HPDE6-E6E7 (cell line): ENCODE data around the gene VWC2L.

Experiments
- DNase-seq: peaks from one replicate; pipeline ENCODE4 v3.0.0; 2011; ENCODE audit warnings: missing footprints; ENCODE audit errors: extremely low spot score

The VWC2L gene

DNA sequence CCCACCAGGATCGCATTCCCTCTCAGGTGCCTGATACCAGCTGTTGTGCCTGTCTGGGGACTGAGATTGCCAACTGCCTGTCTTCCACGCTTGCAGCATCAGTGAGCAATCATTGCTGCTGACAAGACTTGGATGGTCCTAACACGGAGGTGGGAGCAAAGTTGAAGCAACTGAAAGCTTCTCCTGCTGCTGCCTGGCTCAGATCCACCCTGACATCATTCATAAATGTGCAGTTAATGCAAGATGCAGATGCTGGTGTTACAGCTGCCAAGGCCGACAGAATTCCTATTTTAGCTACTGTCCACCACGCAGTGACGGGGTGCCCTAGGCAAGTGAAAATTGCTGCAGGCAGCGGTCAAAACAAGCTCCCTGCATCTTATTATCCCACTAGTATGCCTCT lies 131.4 kb downstream of the VWC2L start:
- DNase-seq: no peak

DNA sequence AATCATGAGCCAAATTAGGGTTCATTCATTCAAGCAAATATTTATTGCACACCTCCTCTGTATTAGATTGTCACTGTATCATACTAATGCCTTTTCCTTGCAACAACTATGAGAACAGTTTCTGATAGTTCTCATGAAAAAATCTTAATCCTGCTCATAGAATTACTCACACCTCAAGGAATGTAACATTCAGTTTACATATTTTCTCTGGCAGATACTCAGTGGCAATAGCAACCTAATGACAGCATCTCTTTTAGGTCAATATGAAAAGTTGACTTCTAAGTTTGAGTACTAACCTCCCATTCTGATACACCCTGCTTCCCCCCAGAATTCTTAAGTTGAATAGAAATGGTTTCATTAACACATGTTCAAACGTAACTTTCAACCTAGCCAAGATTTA lies 132.0 kb downstream of the VWC2L start:
- no peak for DNase-seq

DNA sequence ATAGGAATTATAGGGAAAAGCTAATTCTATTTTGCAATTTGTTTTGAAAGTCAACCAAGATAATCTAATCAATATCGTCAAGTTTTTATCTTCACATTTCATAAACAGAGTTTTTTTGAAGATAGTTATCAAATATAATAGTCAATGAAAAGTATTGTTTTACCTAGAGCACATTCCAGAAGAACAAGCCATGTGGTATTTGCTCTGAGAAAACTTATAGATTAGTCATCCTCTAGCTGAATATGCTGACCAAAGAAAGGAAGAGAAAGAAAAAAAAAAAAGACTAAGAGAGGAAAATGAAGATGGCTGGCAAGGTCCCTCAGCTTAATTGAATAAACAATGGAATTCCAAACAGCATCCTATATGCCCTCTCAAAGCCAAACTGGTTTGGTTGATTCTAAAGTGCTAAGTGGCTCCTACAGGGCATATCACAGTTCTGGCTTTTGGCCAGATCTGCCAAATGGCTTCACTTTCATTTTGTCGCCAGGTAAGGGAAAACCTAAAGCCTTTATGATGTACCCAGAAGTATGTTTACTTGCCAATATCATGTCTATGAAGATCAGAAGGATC lies 132.6 kb downstream of the VWC2L start:
- DNase-seq: peak; percentile 37

DNA sequence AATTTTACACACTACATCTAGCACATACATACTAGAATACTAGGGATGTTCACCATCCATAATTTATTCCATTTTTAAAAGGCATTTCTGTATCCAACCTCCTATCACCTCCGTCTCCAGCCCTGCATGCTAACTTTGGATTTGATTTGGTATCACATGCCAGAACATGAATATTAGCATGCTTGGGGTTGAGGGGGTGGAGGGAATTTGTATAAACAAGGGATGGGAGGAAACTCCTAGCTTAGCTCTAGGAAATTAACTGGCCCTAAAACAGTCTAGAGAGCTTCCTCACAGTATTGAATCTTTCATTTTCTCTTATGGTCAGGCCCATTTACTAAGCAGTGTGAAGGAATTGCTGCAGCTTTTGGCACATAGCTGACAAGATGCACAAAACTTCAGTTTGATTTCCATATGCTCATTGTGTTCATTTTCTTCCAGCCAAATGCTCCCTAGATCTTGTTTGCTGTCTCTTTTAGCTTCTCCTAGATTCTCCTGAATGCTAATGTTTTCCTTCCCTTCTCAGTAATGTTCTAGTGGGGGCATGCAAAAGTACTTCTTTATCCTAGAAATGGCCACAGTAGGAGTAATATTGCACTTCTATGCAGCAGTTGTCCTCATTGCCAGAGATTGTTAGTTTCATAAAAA lies 135.2 kb downstream of the VWC2L start:
- no peak for DNase-seq

DNA sequence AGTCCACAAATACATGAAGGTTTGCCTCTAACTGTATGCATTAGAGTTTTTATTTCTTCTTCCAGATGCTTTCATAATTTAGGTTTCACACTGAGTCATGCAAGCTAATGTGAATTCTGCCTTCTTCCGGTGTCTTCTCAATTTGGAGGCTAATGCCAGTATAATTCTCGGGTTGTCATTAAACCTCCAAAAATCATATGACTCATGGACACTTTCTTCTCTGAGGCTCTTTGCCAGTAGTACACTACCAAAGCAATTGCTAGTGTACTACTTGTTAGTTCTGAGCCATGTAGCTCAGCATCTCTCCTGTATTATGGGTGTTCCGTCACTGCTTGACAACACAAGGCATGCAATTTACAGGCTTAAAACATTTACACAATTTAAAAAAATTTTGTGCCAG lies 137.1 kb downstream of the VWC2L start:
- no peak for DNase-seq

DNA sequence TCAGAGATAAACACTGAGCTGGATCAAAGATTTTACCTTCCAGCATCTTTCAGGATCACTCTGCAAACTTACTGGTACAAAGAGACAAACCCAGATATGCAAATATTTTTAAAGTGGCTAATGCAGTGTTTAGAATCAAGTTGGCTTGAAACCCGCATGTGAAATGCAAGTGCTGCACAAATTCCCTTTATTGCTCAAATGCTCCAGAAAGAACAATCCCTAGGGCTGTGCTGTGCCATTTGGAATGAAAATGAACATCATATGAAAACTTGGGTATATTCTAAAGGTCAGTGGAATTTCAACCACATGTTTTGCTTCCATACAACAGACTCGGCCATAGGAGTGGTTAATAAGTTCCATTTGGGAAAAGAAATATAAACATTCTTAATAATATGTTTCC lies 139.1 kb downstream of the VWC2L start:
- no peak for DNase-seq

DNA sequence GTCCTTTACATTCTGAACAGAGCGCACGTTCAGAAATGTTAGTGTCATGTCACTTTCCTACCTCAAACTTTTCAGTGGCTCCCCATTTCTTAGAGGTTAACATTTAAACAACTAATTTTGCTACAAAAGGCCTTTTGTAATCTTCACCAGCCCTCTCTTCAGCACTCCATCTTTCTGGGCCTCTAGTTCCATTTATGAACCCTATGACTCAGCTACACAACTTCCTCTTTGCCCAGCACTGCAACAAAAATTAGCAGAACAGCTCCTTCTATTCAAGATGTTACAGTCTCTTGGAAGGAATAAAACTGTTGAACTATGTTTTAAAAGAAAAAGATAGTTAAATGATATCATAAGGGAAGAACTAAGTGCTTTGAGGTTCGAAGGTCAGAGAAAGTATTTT lies 139.9 kb downstream of the VWC2L start:
- no peak for DNase-seq

DNA sequence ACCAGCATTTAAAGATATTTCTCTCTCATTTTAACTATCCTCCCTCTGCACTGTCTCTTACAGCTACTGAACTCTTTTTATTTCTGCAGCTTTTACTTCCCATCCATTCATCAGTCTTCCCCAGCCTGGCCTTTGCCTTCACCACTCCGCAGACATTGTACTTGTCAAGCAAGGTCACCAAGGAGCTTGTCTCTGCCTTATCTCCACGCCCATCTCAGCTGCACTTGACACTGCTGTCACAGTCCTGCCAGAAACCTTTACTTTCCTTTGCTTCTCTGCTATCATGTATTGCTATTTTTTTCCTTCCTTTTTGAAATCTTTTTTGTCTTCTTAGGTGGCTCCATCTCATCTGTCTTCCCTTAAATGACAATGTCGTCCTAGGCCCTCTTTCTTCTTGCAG lies 147.0 kb downstream of the VWC2L start:
- DNase-seq: no peak

DNA sequence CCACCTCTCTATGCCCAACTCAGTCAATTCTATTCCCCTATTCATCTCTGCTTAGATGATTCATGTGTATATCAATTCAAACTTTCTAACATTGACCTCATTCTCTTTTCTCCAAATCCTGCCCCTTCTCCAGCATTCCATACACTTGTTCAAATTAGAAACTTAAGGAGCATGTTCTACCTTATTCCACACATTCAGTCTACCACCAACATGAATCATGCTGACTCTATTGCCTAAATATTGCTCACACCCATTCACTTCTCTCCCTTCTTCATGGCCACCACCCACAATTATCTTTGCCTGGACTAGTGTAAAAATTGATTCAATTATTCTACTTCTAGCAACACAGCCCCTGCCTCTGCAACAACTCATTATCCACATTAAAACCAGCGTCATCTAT lies 147.5 kb downstream of the VWC2L start:
- DNase-seq: no peak

DNA sequence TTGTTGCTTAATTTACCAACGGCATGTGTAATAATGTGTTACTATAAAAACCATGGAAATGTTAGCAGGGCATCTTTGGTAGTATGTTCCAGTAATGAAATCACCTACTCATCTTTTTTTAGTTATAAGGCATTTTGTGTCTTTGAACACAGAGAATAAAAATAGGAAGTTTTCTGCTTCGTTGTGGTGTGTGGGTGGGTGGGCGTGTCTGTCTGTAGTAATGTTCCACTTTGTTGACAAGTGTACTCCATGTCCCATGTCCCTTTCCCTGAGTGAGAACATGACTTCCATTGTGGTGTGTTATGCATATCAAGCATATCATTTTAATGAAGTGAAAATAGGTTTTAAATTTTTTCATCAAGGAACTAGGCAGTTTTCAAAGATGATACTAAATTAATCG lies 149.3 kb downstream of the VWC2L start:
- DNase-seq: no peak

DNA sequence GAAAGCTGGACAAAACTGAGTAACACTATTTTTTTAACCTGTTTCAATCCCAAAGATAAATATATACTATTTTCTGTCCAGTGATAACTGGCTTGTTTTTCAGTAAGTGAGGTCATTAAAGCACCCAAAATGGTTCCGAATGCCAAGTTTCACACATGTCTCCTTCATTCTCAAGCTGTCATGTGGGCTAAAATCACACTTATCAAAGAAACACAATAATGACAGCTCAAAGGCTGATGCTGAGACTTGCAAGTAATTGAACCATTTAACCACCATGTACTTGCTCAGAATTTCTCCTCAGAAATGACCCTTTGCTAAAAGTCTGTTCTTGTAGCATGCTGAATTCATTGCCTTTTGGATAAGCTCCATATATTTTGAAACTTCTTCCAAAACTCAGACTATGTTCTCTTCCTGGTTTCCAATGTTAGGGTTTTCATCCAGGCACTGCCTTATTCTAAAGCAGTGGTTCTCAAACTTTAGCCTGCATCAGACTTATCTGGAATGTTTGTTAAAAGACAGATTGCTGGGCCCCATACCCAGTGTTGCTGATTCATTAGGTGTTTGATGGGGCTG lies 149.8 kb downstream of the VWC2L start:
- no peak for DNase-seq

DNA sequence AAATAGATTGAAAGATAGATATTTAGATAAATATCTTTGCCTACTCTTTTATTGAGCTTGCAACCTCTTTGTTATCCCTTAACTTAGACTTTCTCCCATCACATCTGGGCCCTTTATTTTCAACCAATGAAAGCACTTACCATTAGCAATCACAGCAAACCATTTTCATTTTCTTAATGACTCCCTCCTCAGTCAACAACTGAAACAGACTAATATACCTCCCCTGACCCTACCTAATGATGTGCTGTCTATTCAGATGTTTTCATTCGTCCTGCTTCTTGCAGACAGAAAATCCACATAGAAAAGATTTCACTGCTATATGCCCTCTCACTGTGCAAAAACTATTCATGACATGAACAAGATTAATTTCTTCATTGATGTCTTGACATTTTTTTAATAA lies 154.4 kb downstream of the VWC2L start:
- no peak for DNase-seq

DNA sequence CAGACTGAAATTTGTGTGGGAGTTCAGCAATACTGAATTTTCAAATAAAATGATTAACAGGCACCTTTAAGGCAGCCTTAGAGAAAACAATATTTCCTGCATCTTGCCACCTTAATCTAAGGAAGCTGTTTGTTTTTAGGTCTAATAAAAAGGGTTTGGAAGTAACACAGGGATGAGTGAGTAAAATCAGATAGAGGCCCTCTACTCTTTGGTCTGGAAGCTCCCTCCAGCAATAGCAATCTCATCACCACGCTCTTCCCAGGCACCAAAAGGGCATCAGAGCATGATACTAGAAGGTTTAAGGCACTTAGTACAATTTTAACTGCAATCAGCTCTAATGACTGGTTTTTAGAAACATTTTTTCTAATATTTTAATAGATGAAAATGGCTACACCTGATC lies 155.6 kb downstream of the VWC2L start:
- DNase-seq: no peak

DNA sequence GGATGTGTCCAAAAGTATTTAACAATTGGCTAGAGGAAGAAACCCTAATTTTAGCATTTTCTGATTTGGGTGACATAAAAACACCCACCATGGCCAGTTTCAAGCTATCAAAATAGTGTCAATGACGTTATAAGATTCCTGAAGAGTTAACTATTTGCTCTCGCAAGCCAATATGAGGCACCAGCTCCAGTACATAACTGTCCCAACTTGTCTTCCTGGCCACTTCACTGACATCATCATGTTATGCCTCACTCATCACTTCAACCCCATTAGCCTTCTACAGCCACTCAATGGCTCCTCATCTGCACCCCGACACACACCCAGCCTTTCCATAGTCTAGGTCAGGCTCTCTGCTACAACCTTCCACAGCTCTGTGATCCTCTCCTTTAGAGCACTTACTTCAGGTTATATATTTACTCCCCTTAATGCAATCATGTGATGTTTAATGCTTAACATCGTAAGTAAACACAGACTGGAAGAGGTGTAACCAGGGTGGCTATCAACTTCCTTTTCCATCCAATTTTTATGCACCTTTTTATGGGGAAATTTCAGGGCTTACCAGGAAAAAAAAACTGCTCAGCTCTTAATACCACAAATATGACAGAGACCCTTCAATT lies 158.7 kb downstream of the VWC2L start:
- DNase-seq: no peak

DNA sequence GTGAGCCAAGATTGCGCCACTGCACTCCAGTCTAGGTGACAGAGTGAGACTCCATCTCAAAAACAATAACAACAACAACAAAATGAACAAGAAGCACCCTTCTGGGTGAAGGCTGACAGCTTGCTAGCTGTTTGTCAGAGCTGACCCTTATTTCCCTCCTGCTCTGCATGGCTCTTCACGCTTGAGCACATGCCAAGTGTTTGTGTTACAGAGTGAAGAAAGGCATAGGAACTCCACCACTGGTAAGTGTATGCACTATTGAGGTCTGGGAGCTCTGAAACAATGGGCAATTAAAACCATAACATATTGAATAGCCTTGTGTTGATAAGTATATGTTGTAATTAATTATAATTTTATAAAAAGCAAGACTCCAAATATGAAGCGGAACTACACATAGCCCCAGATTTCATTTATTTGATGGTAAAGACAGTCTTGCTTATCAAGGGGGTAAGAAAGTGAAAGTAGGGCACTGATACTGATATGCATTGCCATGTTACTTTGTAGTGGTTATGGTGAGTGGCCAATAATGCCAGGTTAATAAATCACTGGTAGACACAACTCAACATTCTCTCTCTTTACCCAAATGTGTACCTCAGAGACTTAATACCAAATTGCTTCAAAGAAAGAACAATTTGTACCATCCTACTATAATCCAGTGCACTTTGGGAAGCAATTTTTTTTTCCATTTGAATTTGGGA lies 163.4 kb downstream of the VWC2L start:
- no peak for DNase-seq

DNA sequence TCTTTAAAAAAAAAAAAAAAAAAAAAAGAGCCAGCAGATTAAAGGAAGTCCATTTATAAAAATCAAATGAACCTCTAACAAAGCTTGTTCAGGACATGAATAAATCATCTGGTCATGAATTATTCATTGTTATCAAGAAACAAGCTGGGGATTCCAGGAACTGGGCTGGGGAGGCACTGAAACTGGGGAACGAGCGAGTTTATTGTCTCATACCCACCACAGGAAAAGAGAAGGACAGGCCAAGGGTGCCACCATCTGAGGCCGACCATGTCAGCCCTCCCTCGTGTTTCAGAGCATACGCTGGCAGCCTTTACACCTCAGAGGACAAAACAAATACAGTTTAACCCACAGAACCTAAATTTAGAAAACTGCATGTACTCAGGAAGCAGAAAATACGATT lies 164.2 kb downstream of the VWC2L start:
- DNase-seq: no peak

DNA sequence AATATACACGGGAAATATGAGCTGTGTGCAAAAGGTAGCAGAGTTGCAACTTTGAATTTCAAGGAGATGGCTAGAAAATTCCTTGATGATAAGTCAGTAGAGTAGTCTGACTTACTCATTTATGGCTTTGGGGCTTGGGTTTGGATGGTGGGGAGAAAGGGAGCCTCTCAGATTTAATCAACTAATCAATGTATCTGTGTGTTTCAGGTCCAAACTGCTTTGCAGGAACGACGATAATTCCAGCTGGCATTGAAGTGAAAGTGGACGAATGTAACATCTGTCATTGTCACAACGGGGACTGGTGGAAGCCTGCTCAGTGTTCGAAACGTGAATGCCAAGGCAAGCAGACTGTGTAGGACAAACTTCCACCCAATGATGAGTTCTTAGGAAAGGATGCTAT lies 164.6 kb downstream of the VWC2L start:
- no peak for DNase-seq

DNA sequence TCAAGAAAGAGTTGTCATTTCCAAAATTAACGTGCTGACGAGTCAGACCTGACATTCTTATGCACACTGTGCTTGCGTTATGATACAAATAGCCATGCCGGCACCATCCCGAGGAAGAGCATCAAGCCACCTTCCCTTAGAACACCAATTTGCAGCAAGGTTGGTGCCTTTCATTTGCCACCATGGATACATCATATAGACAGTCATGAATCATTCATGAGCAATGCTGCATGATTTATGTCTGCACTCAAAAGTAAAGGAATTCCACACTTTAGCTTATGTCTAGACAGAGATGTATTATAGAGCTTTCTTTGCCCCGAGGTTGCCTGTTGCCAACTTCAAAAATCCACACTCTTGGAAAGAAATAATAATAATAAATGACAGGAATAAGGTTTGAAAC lies 166.9 kb downstream of the VWC2L start:
- no peak for DNase-seq

DNA sequence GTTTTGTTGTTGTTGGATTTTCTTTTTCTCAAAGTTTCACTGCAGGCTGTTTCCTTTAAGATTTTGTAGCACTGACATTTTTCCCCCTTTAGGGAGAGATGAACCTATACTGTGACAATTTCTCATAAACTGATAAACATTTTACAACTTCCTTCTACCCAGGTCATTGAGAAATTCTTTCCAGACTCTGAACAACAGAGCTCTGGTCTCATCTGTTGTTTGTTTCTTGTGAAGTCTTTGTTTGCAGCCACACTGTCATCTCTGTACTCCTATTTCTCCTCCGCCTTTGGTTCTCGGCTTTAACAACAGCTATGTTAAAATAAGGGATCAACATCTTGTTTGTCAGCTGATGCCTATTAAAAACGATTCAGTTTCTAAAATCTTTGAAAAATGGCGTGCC lies 167.6 kb downstream of the VWC2L start:
- DNase-seq: no peak

DNA sequence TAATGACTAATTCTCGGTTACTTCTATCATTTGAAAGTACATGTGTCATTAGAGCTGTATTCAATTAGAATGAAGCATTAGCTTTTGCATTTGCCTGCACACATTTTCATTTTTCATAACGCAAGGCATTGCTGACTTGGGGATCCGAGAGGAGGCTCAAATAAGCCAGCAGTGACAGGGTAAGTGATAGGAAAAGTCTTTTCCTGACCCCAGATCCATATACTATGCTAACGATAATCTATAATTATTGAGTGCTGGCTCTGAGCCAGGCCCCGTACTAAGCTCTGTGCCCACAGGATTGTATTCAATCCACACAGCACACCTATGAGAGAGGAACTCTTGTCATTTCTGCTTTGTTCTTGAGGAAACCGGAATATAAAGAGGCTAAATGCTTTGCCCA lies 168.2 kb downstream of the VWC2L start:
- DNase-seq: no peak

DNA sequence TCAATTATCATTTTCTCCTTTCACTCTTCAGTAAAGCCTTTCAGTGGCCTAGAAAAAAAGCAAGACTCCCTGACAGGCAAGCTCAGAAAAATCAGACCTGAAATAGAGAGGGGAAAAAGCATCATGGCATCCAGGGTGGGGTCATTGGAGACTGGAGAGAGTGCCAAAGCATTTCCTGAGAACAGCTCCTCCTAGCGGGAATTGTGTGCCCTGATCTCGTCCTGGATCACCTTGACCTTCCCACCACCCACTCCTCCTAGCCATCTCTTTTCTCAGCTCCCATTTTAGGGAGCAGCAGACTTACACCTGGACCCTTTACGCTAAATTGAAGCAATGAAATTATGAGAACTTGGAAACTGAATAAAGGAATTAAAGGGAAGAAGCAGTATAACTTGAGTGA lies 176.6 kb downstream of the VWC2L start:
- no peak for DNase-seq

DNA sequence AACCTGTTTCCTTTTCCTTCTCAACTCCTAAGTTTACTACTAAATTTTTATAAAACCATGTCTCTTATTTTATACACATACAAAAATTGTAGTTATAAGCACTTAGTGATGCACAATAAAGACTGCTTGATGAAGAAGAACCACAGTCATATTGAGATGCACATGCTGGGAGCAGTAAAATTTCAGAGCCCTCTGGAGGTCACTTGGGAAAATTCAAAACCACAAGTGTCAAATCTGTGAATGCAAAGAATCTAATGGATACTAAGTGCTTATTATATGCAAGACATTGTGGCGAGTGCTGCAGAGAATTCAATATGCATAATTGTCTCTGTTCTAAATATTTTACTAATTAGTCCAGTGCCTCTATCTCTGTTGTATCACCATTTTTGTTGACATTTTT lies 180.5 kb downstream of the VWC2L start:
- no peak for DNase-seq

DNA sequence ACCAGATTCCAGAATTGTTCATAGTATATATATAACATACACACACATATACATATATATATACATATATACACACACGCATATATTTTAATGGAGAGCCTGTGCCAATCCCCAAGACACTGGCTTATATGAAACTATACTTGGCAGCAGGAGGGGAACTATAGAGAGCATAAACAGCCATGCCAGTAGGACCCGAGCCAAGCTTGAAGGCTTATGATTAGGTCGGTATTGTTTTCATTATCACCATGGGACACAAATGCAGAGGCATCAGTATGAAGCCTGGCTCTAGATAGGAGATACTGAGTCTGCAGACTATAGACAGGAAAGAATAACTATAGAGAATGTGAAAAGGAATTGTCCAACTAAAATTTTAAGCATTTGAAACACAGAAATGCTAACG lies 181.2 kb downstream of the VWC2L start:
- no peak for DNase-seq
